Liver (tissue), 9 donors: ENCODE data around the gene ADK. TPM values are rescaled to one million over a fixed set of nuclear protein-coding genes. Genes with fewer than 3 reads are reported as not detected.

Experiments used
- DNase-seq: peaks from one replicate; pipeline ENCODE4 v3.0.0-alpha.2; 2017; ENCODE audit warnings: low spot score
- H3K27ac ChIP-seq, 2 donors: one replicate each; pipeline ENCODE4 v1.7.0; 2013; ENCODE audit warnings: inconsistent platforms in 2 of 2, low read length in 2 of 2, control low read depth in 1 of 2, low read depth in 1 of 2, mild to moderate bottlenecking in 1 of 2
- H3K27me3 ChIP-seq, 4 donors: one replicate each; pipeline versions ENCODE4 v1.6.1 to v1.7.0; 2013; ENCODE audit warnings: low read length in 3 of 4, inconsistent platforms in 1 of 4, mild to moderate bottlenecking in 1 of 4, moderate library complexity in 1 of 4; ENCODE audit not compliant: control insufficient read depth in 4 of 4, insufficient read depth in 4 of 4
- H3K36me3 ChIP-seq, 4 donors: one replicate each; pipeline versions ENCODE4 v1.6.1 to v1.7.0; 2013; ENCODE audit warnings: low read length in 3 of 4, mild to moderate bottlenecking in 3 of 4, low read depth in 1 of 4, moderate library complexity in 1 of 4; ENCODE audit not compliant: control insufficient read depth in 4 of 4, insufficient read depth in 3 of 4
- H3K4me1 ChIP-seq, 4 donors: one replicate each; pipeline versions ENCODE4 v1.6.1 to v1.7.0; 2013; ENCODE audit warnings: low read length in 3 of 4, mild to moderate bottlenecking in 3 of 4, moderate library complexity in 1 of 4; ENCODE audit not compliant: control insufficient read depth in 4 of 4, insufficient read depth in 4 of 4
- H3K4me3 ChIP-seq, 3 donors: one replicate each; pipeline versions ENCODE4 v1.6.1 to v1.7.0; 2013; ENCODE audit warnings: low read length in 3 of 3, control low read depth in 1 of 3, low read depth in 1 of 3, mild to moderate bottlenecking in 1 of 3
- H3K9ac ChIP-seq, 2 donors: one replicate each; pipeline ENCODE4 v1.7.0; 2013; ENCODE audit warnings: low read length in 2 of 2, mild to moderate bottlenecking in 2 of 2, moderate library complexity in 2 of 2, control low read depth in 1 of 2, low read depth in 1 of 2
- H3K9me3 ChIP-seq, 4 donors: one replicate each; pipeline versions ENCODE4 v1.6.1 to v1.7.0; 2013; ENCODE audit warnings: low read length in 3 of 4; ENCODE audit not compliant: control insufficient read depth in 4 of 4
- ATF3 ChIP-seq: IDR thresholded peaks from 2 replicates; pipeline ENCODE4 v1.6.1; 2016; ENCODE audit warnings: antibody characterized with exemption
- CTCF ChIP-seq: fragments of 150-350 bp; IDR thresholded peaks from 2 replicates; pipeline ENCODE4 v1.5.1; 2017; ENCODE audit warnings: improper control_type of control experiment, low read depth, low read length; ENCODE audit not compliant: missing input control
- EGR1 ChIP-seq, 2 donors: IDR thresholded peaks; 2 replicates each; pipeline ENCODE4 v1.6.1; 2016 to 2018; ENCODE audit warnings: antibody characterized with exemption in 2 of 2, low read depth in 2 of 2
- FOXA1 ChIP-seq: IDR thresholded peaks from 2 replicates; pipeline ENCODE4 v1.6.1; 2016; ENCODE audit warnings: antibody characterized with exemption
- FOXA2 ChIP-seq: IDR thresholded peaks from 2 replicates; pipeline ENCODE4 v1.6.1; 2016; ENCODE audit warnings: antibody characterized with exemption
- GABPA ChIP-seq, 2 donors: IDR thresholded peaks in 1 of 2; conservative IDR thresholded peaks in 1 of 2; 2 replicates each; pipeline ENCODE4 v1.6.1; 2016; ENCODE audit warnings: antibody characterized with exemption in 2 of 2, mild to moderate bottlenecking in 1 of 2, moderate library complexity in 1 of 2
- HNF4A ChIP-seq, 2 donors: conservative IDR thresholded peaks; 2 replicates each; pipeline ENCODE4 v1.6.1; 2016; ENCODE audit warnings: antibody characterized with exemption in 2 of 2, mild to moderate bottlenecking in 2 of 2
- HNF4G ChIP-seq: IDR thresholded peaks from 2 replicates; pipeline ENCODE4 v1.6.1; 2016; ENCODE audit warnings: antibody characterized with exemption
- JUND ChIP-seq, 2 donors: IDR thresholded peaks; 2 replicates each; pipeline ENCODE4 v1.6.1; 2016; ENCODE audit warnings: antibody characterized with exemption in 2 of 2
- MAX ChIP-seq: IDR thresholded peaks from 2 replicates; pipeline ENCODE4 v1.6.1; 2016; ENCODE audit warnings: antibody characterized with exemption
- NR2F2 ChIP-seq: IDR thresholded peaks from 2 replicates; pipeline ENCODE4 v1.6.1; 2016; ENCODE audit warnings: antibody characterized with exemption
- RAD21 ChIP-seq, 2 donors: IDR thresholded peaks; 2 replicates each; pipeline ENCODE4 v1.6.1; 2016; ENCODE audit warnings: antibody characterized with exemption in 2 of 2, mild to moderate bottlenecking in 2 of 2
- REST ChIP-seq: IDR thresholded peaks from 2 replicates; pipeline ENCODE4 v1.6.1; 2016; ENCODE audit warnings: antibody characterized with exemption, mild to moderate bottlenecking
- RXRA ChIP-seq, 2 donors: IDR thresholded peaks; 2 replicates each; pipeline ENCODE4 v1.6.1; 2017 to 2018; ENCODE audit warnings: antibody characterized with exemption in 2 of 2, mild to moderate bottlenecking in 1 of 2
- SP1 ChIP-seq: IDR thresholded peaks from 2 replicates; pipeline ENCODE4 v1.6.1; 2018; ENCODE audit warnings: antibody characterized with exemption, mild to moderate bottlenecking
- TAF1 ChIP-seq: conservative IDR thresholded peaks from 2 replicates; pipeline ENCODE4 v1.6.1; 2016; ENCODE audit warnings: antibody characterized with exemption, mild to moderate bottlenecking
- YY1 ChIP-seq: IDR thresholded peaks from 2 replicates; pipeline ENCODE4 v1.6.1; 2016; ENCODE audit warnings: antibody characterized with exemption, mild to moderate bottlenecking
- ZBTB33 ChIP-seq: IDR thresholded peaks from 2 replicates; pipeline ENCODE4 v1.6.1; 2016; ENCODE audit warnings: antibody characterized with exemption
- WGBS: extraction: QIAGEN DNeasy Blood & Tissue Kit; methylation state at CpG from one replicate; pipeline ENCODE4 v1.1.7; 2013; 5-methylcytosine and 5-hydroxymethylcytosine counted together
- polyA plus RNA-seq, 2 donors: library from polyadenylated mRNA; stranded (reverse) in 1 of 2; unstranded in 1 of 2; fragments of 200-250 nt in 1 of 2; fragments of >200 nt in 1 of 2; fragmentation: Nextera tagmentation in 1 of 2; extraction: Ambion mirVana in 1 of 2; gene quantifications; one replicate each; pipeline versions ENCODE4 v1.2.1 to v1.2.3, GENCODE V29; 2013 to 2015
- total RNA-seq, 2 donors: library from RNA; depleted of rRNA; stranded (reverse); fragments of >200 nt; gene quantifications; one replicate each; pipeline ENCODE4 v1.2.3, GENCODE V29; 2014
- donor health status: healthy.
- donor health status: healthy.
- donor health status: healthy.
- donor health status: healthy.
- donor health status: healthy.

Gene ADK
- total and polyA plus RNA-seq, 4 donors: 18.0 to 110 (median 65.5) TPM

- Histone ChIP-seq H3K4me1 (peaks cover 0 to 2% (median 0%) of the 10 kb centered on the region in 4 donors), H3K36me3 (no peaks in the 10 kb centered on the region), H3K27me3 (no peaks in the 10 kb centered on the region), H3K4me3 (no peak overlapping the region), H3K9me3 (no peaks in the 10 kb centered on the region), H3K9ac (no peak overlapping the region), H3K27ac (no peak overlapping the region)
- no peak for DNase-seq
- WGBS: 97% methylated on average over 2 of the region's 2 CpGs
- no peak for TF ChIP-seq GABPA (IDR thresholded peaks at IDR 0.05 in 1 of 2, conservative IDR thresholded peaks at IDR 0.05 in 1 of 2)
- no peak for TF ChIP-seq RXRA (IDR thresholded peaks at IDR 0.05)
- no peak for TF ChIP-seq MAX
- no peak for TF ChIP-seq HNF4A (conservative IDR thresholded peaks at IDR 0.05)
- TF ChIP-seq FOXA1: no peak
- TF ChIP-seq FOXA2: no peak
- TF ChIP-seq YY1: no peak
- TF ChIP-seq REST: no peak
- no peak for TF ChIP-seq NR2F2
- no peak for TF ChIP-seq RAD21 (IDR thresholded peaks at IDR 0.05)
- TF ChIP-seq HNF4G: no peak
- TF ChIP-seq CTCF: no peak
- TF ChIP-seq SP1: no peak
- TF ChIP-seq ATF3: no peak
- no peak for TF ChIP-seq EGR1 (IDR thresholded peaks at IDR 0.05; ENCODE audit: low read depth in 2 of 2)
- TF ChIP-seq TAF1: no peak
- TF ChIP-seq JUND (IDR thresholded peaks at IDR 0.05): no peak
- no peak for TF ChIP-seq ZBTB33
These were observed 111.8 kb downstream of the ADK start for GRCh38 chr10:74262856-74263255.

- Histone ChIP-seq H3K27me3 (no peaks in the 10 kb centered on the region), H3K4me1 (peaks cover 0 to 2% (median 0%) of the 10 kb centered on the region in 4 donors), H3K9ac (no peak overlapping the region), H3K4me3 (no peak overlapping the region), H3K27ac (no peak overlapping the region), H3K9me3 (no peaks in the 10 kb centered on the region), H3K36me3 (no peaks in the 10 kb centered on the region)
- no peak for DNase-seq
- TF ChIP-seq FOXA2 (no peak), MAX (no peak), GABPA (IDR thresholded peaks at IDR 0.05 in 1 of 2, conservative IDR thresholded peaks at IDR 0.05 in 1 of 2) (no peak), JUND (IDR thresholded peaks at IDR 0.05) (no peak), ZBTB33 (no peak), CTCF (no peak), RAD21 (IDR thresholded peaks at IDR 0.05) (no peak), EGR1 (IDR thresholded peaks at IDR 0.05; ENCODE audit: low read depth in 2 of 2) (no peak), FOXA1 (no peak), RXRA (IDR thresholded peaks at IDR 0.05) (no peak), SP1 (no peak), HNF4A (conservative IDR thresholded peaks at IDR 0.05) (no peak), NR2F2 (no peak), TAF1 (no peak)
These were observed 113.0 kb downstream of the ADK start for GRCh38 chr10:74263996-74264395.
